Measurements from ENCODE around the gene PCDHB5. TPM values are rescaled to one million over a fixed set of nuclear protein-coding genes. Genes with fewer than 3 reads are reported as not detected.
"Not testable (repeated sequence)": the region's sequence is repeated elsewhere in the genome, so short reads cannot be mapped to it uniquely, and the experiment has no call there.

PCDHB5 gene
- total RNA-seq, 4 donors from 2014 or later = 7.1 to 21.4 (median 11.1) TPM

GRCh38 chr5:141100243-141100805 lies 34.7 kb upstream of the PCDHB5 start, which contains the start of gene PCDHB3:
PCDHB3 (plus strand) TSS chr5:141100473; CDS start chr5:141100650, 177 bp downstream.
- Histone ChIP-seq H3K27ac (no peak within 1 kb of the TSS), H3K9me3 (no peaks in the 10 kb centered on the region), H3K27me3 (no peaks in the 10 kb centered on the region), H3K4me1 (no peaks in the 10 kb centered on the region), H3K4me3 (replicated peaks in 1 of 3) (no peak within 1 kb of the TSS), H3K36me3 (no peaks in the 10 kb centered on the region)
- WGBS, 2 donors = 13 to 22% methylated on average over 19 of the region's 19 CpGs
- TF ChIP-seq POLR2A (IDR thresholded peaks at IDR 0.05) = no peak
- peak in 2 of 6 experiments; percentile 29 to 48 for TF ChIP-seq CTCF (IDR thresholded peaks at IDR 0.05)
- peak; percentile 18 to 24 for DNase-seq
- intact Hi-C loops (cut with DNase I) = no loop called here

- Histone ChIP-seq H3K27ac (no peak overlapping the region), H3K4me1 (no peaks in the 10 kb centered on the region), H3K36me3 (no peaks in the 10 kb centered on the region), H3K9me3 (no peaks in the 10 kb centered on the region), H3K27me3 (no peaks in the 10 kb centered on the region), H3K4me3 (replicated peaks in 1 of 3) (no peak overlapping the region)
- intact Hi-C loops (cut with DNase I) = no loop called here
- DNase-seq = no peak
- no peak for TF ChIP-seq POLR2A (IDR thresholded peaks at IDR 0.05)
- TF ChIP-seq CTCF (IDR thresholded peaks at IDR 0.05) = no peak
- WGBS, 2 donors = 29 to 56% methylated on average over 19 to 20 of the region's 20 CpGs
These were observed 33.9 kb upstream of the PCDHB5 start for GRCh38 chr5:141101059-141101458.

GRCh38 chr5:141102070-141102469 lies 32.9 kb upstream of the PCDHB5 start:
- H3K4me1 ChIP-seq; intact Hi-C loops (cut with DNase I); H3K36me3 ChIP-seq; DNase-seq; H3K27ac ChIP-seq; H3K4me3 ChIP-seq (replicated peaks in 1 of 3); H3K9me3 ChIP-seq; H3K27me3 ChIP-seq: not testable (repeated sequence)
- 14 to 48% methylated on average over 8 to 9 of the region's 39 CpGs for WGBS, 2 donors

- H3K4me1 ChIP-seq; H3K27me3 ChIP-seq; H3K4me3 ChIP-seq (replicated peaks in 1 of 3); H3K9me3 ChIP-seq; H3K36me3 ChIP-seq; intact Hi-C loops (cut with DNase I); H3K27ac ChIP-seq; DNase-seq: not testable (repeated sequence)
- no CpG with 5 or more reads among the region's 38 CpGs for WGBS, 2 donors
These were observed 32.5 kb upstream of the PCDHB5 start for GRCh38 chr5:141102471-141102870.

GRCh38 chr5:141105350-141105749 lies 29.7 kb upstream of the PCDHB5 start:
- 74 to 82% methylated on average over 2 of the region's 2 CpGs for WGBS, 2 donors
- Histone ChIP-seq H3K4me1 (no peaks in the 10 kb centered on the region), H3K36me3 (no peaks in the 10 kb centered on the region), H3K27me3 (no peaks in the 10 kb centered on the region), H3K9me3 (no peaks in the 10 kb centered on the region), H3K27ac (no peak overlapping the region), H3K4me3 (replicated peaks in 1 of 3) (no peak overlapping the region)
- DNase-seq = no peak
- intact Hi-C loops (cut with DNase I) = no loop called here
- TF ChIP-seq POLR2A (IDR thresholded peaks at IDR 0.05) = no peak
- no peak for TF ChIP-seq CTCF (IDR thresholded peaks at IDR 0.05)

GRCh38 chr5:141119250-141119649 lies 15.8 kb upstream of the PCDHB5 start:
- Histone ChIP-seq H3K36me3 (no peaks in the 10 kb centered on the region), H3K4me1 (no peaks in the 10 kb centered on the region), H3K27ac (no peak overlapping the region), H3K4me3 (replicated peaks in 1 of 3) (no peak overlapping the region), H3K27me3 (peaks cover 4% of the 10 kb centered on the region), H3K9me3 (no peaks in the 10 kb centered on the region)
- TF ChIP-seq CTCF (IDR thresholded peaks at IDR 0.05) = no peak
- TF ChIP-seq POLR2A (IDR thresholded peaks at IDR 0.05) = no peak
- intact Hi-C loops (cut with DNase I) = no loop called here
- 35 to 50% methylated on average over 2 of the region's 2 CpGs for WGBS, 2 donors
- DNase-seq = no peak
